ENCODE measurements around the gene AOPEP.

AOPEP gene

GRCh38 chr9:95127249-95128176, 401.0 kb downstream of the AOPEP start:
- DNase-seq = peak; percentile 15 to 74 (median 46)

- DNase-seq = no peak
Measured at GRCh38 chr9:95128177-95128524, 401.7 kb downstream of the AOPEP start.

- no peak for DNase-seq
Measured at GRCh38 chr9:95129476-95130291, 403.2 kb downstream of the AOPEP start.

DNA sequence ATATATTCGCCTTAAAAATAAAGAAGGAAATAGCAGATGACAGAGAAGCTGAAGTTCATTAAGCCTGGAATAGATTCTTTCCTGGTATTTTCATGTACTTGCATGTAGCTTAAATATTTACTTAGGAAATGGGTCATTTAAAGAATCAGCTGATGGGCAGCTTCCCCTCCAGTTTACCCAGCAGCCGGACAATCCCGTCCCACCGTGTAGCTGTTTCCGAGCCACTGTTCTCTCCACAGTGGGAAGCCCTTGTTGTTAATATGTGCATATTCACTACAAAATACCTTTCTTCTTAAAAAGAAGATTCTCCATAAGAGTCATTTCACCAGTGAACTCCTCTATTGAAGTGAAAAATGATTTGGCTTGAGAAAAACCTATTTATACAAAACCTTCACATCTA, 404.0 kb downstream of the AOPEP start:
- no peak for DNase-seq

- peak in 3 of 5 experiments; percentile 12 to 42 (median 24) for DNase-seq
Measured at GRCh38 chr9:95131023-95131943, 404.8 kb downstream of the AOPEP start.

GRCh38 chr9:95132366-95133324, 406.1 kb downstream of the AOPEP start:
- no peak for DNase-seq

- DNase-seq = no peak
Measured at GRCh38 chr9:95133325-95133705, 406.8 kb downstream of the AOPEP start.

GRCh38 chr9:95134457-95134881, 408.0 kb downstream of the AOPEP start:
- DNase-seq = no peak

DNA sequence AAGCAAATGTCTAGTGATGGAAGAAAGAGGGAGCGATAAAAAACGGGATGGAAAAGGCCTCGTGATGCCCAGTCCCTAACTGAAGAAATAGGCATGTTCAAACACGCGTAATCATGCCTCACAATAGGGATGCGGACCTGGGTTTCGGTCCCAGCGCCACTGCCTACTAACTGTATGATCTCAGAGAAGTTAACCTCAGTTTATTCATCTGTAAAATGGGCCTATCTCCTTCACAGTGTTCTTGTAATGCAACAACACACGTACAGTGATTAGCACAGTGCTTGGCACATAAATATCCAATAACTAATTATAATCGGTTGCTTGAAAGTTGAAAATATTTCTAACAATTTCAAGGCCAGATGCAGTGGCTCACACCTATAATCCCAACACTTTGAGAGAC, 409.3 kb downstream of the AOPEP start:
- no peak for DNase-seq

Measured in T-helper 2 cell (primary cell).